Left lobe of liver (tissue), 2 donors: ENCODE results near the gene ABCB11. TPM values are rescaled to one million over a fixed set of nuclear protein-coding genes. Genes with fewer than 3 reads are reported as not detected.
A peak's percentile ranks its signal among the peaks of the same experiment; 100 is the strongest.
"Not testable (repeated sequence)": the region's sequence is repeated elsewhere in the genome, so short reads cannot be mapped to it uniquely, and the experiment has no call there.

Experiments
- ATAC-seq: fragments of 200-7000 bp; cut with Tn5 transposase; one replicate; pipeline ENCODE4 v1.9.1; 2020; ENCODE audit warnings: mild to moderate bottlenecking, moderate library complexity
- DNase-seq: peaks from one replicate; pipeline ENCODE4 v3.0.0-alpha.2; 2020; ENCODE audit warnings: low spot score
- total RNA-seq: library from RNA; stranded (reverse); gene quantifications from one replicate; pipeline ENCODE4 v1.2.1, GENCODE V29; 2021
- donor health status: DM: no; HTN: no; CAD: no; lungs with moderate emphysema.
- donor health status: DM: no; HTN: yes; CAD: no.

Gene ABCB11
- total RNA-seq, 1 donor from 2014 or later: 68.5 TPM

DNA sequence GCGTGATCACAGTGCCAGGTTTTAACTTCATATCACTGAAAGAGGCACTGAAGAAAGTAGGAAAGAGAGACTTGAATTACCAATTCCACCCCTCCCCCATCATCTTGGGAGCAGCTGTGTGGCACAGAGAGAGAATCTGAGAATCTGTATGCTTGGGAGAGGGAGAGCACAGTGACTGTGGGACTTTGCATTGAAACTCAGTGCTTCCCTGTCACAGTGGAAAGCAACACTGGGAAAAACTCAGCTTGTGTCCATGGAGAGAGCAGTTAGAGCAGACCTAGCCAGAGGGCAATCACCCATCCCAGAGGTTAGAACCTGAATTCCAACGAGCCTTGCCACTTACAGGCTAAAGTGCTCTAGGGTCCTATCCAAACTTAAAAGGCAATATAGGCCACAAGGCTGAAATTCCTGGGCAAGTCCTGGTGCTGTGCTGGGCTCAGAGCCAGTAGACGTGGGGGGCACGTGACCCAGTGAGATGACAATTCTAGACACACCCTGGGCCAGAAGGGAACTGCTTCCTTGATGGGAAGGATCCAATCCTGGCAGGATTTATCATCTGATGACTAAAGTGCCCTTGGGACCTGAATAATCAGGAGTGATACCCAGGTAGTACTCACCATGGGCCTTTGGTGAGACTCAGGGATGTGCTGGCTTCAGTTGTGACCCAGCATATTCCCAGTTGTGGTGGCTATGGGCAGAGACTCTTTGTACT lies 15.5 kb upstream of the ABCB11 start:
- no peak for ATAC-seq
- DNase-seq: no peak

DNA sequence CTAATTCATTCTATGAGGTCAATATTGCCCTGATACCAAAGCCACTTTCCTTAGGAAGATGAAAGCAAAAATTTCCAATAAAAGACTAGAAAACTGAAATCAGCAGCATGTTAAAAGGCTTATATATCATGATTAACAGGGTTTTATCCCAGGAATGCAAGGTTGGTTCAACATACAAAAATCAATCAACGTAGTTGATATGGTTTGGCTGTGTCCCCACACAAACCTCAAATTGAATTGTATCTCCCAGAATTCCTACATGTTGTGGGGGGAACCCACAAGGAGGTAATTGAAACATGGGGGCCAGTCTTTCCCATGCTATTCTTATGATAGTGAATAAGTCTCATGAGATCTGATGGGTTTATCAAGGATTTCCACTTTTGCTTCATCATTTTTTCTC lies 11.7 kb upstream of the ABCB11 start:
- ATAC-seq: no peak
- DNase-seq: no peak

DNA sequence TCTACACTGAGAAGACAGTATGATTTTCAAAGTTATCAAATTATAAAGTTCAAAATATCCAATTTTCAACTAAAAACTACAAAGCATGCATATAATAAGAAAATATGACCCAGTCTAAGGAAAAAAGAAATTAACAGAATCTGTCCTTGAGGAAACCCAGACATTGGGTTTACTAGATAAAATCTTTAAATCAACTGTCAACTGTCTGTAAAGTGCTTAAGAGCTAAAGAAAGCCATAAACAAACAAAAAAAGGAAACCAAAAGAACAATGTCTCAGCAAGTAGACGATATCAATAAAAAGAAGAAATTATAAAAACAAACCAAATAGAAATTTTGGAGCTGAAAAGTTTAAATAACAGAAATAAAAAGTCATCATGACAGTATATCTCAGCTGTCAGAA lies 10.5 kb upstream of the ABCB11 start:
- no peak for ATAC-seq
- DNase-seq: no peak

DNA sequence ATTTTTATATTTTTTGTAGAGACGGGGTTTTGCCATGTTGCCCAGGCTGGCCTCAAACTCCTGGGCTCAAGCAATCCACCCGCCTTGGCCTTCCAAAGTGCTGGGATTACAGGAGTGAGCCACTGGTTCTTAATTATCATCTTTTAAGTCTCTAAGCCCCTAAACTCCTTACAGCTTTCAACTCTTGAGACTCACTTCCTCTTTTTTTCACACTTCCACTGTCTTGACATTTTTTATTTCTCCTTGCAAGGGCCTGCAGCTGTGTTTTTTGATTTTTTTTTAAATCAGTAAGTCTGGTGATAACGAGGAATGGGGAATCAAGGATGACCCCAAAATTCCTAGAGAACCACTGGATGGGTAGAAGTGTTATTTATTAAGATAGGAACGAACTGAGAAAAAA lies 8.6 kb upstream of the ABCB11 start:
- no peak for ATAC-seq
- no peak for DNase-seq

DNA sequence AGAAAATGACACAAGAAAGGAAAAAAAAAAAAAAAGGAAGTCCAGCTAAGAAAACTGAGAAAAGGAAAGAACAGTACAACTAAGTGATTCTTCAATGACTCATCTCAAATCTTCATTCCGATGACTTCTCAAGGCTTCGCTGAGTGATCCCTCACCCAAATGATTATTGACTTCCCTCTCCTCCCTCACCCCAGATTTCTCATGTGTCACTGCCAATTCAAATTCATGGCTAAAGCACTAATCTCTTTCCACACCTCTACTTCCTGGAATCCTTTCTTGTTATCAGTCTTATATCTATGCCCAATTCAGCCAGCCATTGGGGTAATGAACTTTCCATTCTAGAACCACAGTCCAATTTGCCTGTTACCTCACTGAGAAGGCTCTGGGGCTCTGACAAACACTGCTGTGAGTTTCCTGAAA lies 7.2 kb upstream of the ABCB11 start:
- ATAC-seq: peak; percentile 42
- DNase-seq: no peak

DNA sequence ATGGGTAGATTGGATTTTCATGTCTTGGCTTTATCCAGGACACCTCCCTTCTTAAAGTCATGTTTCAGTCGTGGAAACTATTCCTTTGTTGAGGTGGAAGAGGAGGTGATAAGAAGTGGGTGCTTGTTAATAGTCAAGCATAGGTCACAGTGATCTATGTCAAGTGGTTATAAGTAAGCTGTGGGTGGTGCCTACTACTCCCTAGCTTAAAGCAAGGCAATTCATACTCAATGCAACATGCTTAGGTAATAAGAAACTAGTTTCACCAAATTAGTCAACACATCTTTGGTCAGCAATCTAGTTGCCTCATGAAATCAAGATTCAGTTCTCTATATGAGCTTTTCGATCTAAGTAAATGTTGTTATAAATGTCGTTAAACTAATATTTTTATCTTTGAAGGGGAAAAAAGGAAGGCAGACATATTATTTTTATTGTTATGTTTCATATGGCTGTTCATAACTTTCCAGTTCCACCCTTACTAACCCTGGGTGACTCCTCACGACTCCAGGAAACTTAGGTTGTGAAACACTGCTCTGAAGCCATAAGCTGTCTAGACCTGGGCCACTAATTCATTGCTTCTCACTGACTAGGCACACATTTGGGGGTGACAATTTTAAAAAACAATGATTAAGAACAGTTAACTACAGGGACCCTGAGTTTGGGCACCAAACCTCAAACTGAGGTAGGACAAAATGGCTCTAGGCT lies 5.8 kb upstream of the ABCB11 start:
- ATAC-seq (no peak), DNase-seq (no peak)

DNA sequence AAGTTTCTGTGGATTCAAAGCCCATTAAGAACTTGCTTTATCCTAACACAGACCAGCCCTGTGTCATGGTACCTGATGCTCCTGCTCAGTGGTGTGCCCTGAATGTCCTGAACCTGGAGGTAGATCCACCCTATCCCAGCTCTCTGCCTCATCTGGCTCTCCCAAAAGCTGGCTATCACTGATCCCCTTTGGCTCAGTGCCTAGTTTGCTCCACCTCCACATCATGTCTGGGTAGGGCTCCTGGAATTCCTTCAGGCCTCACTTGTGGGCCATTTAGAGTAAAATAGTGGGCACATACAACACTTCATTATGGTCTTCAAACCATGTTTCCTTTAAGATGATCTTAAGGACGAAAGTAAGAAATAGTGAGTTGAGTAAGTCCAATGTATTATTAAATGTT lies 4.8 kb upstream of the ABCB11 start:
- DNase-seq (no peak), ATAC-seq (no peak)

DNA sequence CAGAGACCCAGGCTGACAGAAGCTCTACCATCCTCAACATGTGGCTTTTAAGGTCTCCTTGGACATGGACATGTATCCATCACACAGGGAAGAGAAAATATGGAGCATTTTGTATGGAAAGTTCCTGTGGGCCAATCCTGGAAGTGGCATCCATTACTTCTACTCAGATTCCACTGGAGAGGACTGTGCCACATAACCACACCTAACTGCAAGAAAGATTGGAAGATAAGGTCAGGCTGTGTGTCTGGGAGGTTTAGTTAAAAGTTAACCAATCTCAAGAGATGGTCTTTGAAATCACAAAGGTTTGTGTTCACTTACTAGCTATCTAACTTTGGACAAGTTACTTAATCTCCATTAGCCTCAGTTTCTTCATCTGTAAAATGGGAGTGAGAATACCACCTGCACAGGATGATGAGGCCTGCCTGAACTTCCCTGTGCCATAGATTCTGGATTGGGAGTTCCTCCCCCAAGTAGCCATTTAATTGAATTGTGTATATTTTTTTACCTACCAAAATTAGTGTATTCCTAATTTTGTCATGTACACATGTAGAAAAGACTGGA lies 3.9 kb upstream of the ABCB11 start:
- DNase-seq (no peak), ATAC-seq (no peak)

DNA sequence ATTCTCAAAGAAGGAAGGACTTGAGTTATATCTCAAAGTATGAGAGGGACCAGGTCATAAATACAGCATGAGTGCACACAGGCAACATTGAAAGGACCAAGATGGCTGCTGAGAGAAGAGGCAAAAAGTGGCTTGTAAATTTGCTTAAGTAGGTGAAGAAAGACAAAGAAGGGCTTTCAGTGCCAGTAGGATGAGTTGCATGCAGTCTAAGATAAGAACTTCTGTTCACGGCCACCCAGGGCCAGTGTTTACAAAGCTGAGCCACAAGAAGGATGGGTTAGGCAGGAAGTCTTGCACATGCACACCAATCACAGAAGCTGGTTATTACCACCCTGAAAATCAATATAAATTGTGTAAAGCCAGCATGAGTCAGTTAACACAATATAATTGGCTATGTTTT lies 3.1 kb upstream of the ABCB11 start:
- ATAC-seq: no peak
- DNase-seq: no peak

DNA sequence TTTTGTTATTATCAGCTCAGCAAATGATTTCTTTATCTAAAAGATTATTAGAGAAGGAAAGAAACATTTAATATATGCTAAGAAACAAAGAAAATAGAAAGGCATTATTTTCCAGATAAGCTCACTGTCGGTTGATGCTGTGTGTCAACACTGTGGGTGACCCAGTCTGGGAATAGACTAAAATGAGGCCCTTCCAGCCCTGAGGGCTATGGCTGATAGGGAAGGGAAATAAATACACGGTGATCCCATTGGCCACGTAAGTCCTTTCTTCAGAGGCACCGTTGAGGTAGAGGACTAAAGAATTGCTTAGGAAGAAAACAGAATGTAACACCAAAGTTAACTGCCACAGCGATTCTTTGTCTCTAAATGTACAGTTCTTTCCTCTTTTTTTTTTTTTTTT lies 1.8 kb downstream of the ABCB11 start:
- no peak for DNase-seq
- peak; percentile 50 for ATAC-seq

DNA sequence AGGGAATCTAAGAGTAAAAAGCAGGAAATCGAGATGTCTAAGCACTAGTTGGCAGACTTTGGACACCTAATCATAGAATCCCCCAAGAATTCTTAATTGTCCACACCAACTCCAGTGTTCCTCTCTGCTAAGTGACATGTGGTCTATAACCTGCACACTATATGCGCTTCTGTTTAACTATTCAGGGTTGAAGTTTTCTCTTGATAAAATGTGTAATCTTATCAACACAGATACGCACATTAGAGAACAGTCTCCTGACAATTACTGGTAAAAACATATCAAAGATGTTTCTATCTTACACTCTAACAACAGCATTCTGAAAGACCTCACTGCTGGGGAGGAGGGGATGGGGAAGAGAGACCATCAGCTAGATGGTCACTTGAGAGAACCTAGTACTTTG lies 3.9 kb downstream of the ABCB11 start:
- ATAC-seq: no peak
- DNase-seq: no peak

DNA sequence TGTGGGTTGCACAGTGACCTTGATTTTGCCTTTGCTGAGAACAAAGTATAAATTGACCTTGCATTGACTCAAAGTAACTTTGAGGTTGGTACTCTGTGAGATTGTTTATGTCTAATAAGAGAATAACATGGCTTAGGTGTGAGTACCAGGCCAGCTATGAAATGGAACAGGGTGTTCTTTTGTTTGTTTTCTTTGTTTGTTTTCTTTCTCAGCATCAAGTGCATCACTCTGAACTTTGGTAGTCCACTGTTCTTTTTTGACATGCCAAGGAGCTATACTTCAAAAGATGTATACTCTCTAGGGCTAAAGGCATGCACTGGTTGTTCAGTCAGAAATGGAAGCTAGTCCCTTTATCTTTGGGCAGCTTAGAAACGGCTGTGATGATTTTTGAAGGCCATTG lies 5.1 kb downstream of the ABCB11 start:
- DNase-seq: no peak
- peak; percentile 54 for ATAC-seq

DNA sequence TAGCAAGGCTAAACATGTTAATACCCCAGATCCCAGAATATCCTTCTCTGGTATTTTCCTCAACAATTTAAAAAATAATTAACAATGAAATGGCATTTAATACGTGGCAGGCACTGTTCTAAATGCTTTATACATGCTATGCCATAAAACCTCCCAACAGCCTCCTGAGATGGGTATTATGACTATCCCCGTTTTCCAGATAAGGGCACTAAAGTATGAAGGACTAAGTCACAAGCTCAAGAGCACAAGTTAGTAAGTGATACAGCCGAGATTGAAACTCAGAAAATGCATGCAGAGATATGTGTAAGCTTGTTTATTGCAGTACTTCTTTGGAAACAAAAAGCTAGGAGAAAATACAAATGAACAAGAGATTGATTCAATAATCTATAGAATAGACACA lies 8.0 kb downstream of the ABCB11 start:
- no peak for ATAC-seq
- DNase-seq: no peak

DNA sequence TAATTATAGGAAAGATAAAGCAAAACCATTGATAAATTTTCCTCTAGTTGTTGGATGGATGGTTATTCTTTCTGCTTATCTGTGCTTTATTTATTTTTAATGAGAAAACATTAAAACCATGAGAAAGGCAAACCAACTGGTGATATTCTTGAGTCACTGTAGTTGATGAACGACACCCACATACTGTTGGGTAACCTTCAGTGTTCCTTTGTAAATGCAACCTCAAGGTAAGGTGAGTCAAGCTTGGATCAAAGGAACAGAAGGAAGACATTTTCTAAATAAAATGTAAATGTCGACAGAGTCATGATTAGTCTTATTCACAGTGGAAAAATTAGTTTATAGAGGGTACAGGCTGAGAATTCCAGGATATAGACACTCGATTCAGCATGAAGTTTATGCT lies 12.7 kb downstream of the ABCB11 start:
- ATAC-seq (no peak), DNase-seq (no peak)

DNA sequence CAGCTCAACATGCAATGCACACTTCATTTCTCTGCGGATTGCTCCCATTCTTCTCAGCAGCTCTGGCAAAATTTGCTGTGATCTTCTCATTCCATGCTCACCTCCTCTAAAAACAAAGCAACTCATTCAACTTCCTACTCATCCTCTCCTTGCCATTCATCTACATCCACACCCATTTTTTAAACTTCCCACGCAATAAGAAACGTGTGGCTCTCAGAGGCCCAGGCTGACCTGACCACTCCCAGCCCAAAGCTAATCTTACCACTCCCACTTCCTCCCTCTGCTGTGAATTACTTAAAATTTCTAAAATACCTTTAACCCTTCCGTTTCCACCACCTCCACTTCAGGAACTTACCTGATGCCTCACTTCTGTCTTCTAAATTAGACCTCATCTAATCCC lies 15.2 kb downstream of the ABCB11 start:
- ATAC-seq: no peak
- no peak for DNase-seq

DNA sequence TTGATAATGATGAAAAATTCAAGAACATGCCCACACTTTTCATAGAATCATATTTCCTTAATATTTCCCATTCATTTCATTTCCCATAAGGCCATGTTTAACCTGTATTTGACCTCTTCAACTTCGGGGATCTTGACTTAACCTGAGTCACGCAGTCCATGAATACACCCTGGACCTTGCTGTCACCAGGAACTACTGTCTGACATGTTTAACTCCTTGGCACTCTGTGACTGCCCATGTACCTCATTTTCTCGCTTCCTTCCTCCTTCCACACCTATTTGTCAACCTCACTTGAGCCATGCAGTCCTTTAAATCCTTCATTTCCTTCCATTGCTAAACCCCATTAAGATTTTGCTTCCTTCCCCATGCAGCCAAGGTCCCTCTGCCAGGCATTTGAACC lies 16.3 kb downstream of the ABCB11 start:
- DNase-seq (no peak), ATAC-seq (peak; percentile 14)

DNA sequence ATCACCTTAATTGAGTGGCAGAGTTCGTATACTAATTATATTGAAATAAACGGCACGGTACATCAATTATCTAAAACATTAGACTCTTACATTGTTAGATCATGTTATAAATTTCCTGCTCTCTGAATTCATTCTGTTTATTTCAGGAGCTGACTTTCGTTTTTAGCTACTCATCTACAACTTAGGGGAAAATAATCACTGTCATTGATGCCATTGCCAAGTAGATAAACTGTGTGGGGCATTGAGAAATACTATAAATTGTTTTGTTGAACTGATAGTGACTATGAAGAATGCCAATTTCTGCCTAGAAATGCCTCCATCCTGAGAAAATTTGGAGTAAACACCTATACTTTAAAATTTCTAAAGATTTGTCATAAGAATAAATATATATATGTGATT lies 17.5 kb downstream of the ABCB11 start:
- DNase-seq: no peak
- peak; percentile 53 for ATAC-seq

DNA sequence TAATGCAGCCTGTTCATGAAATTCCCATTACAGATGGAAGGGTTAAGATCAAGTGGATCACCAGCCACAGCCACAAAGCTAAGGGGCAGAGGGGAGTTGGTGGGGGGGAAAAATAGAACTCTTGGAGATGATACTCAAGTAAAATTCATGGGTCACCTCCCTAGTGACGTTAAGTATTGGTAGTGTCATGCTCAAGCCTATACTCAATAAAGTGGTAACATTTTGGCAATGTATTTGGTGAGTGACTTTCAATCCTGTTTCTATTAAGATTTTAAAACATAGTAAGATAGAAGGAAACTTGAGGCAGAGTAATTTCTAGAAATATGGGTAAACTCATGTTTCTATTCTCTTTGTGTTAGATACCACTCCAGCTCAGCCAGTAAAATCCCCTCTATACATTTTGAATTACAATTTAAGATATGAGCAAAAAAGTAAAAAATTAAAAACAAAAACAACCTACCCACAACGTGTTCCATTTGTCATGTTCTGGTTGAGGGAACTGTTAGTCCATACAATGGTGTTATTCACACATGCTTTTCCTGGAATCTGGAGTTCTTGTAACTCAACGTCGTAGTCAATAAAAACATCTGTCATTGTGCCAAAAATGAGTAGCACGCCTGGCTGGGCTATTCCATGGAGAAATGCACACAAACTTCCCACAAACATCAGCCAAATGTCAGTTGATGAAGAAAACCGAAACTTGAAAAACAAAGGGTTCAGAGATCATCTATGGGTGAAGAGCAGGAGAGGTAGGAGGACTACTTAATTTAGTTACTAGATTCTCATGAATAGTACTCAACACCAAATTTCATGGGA lies 18.1 kb downstream of the ABCB11 start:
- ATAC-seq: peak; percentile 59
- no peak for DNase-seq

DNA sequence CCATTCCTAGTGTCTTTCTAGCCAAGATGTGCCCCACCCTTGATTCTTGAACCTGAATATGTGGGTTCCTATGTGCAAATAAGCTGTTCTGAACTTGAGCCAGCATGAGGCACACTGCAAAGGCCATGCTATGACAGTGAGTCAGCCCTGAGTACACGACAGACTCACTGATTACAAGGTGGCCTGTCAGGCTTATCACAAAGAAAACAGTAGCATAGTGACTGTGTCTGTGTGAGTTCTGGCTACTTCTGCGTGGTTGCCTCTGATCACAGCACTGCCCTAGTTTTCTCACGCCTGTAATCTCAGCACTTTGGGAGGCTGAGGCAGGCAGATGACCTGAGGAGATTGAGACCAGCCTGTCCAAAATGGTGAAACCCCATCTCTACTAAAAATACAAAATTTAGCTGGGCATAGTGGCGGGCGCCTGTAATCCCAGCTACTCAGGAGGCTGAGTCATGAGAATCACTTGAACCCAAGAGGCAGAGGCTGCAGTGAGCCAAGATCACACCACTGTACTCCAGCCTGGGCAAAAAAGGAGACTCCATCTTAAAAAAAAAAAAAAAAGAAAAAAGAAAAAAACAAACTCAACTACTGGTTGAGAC lies 18.8 kb downstream of the ABCB11 start:
- not testable (repeated sequence) for DNase-seq
- peak; percentile 78 for ATAC-seq

DNA sequence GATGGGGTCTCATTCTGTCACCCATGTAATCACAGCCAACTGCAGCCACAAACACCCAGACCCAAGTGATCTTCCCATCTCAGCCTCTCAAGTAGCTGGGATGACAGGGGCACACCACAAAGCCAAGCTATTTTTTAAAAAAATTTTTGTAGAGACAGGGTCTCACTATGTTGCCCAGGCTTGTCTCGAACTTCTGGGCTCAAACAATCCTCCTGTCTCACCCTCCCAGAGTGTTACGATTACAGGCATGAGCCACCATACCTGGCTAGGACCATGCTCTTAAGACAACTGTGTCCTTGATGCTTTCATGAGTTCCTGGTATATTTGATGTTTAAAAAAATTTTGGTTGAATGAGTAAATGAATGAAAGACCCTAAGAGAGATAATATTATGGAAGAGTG lies 19.4 kb downstream of the ABCB11 start:
- ATAC-seq (no peak), DNase-seq (no peak)
